CD4-positive, alpha-beta T cell (primary cell): Measurements from ENCODE around the gene CADM2. TPM values are rescaled to one million over a fixed set of nuclear protein-coding genes. Genes with fewer than 3 reads are reported as not detected.
"Not testable (repeated sequence)": the region's sequence is repeated elsewhere in the genome, so short reads cannot be mapped to it uniquely, and the experiment has no call there.

Source experiments
- ATAC-seq: fragments of 200-7000 bp; cut with Tn5 transposase; one replicate; pipeline ENCODE4 v1.10.0; 2022; ENCODE audit warnings: mild to moderate bottlenecking; ENCODE audit not compliant: poor library complexity
- CTCF ChIA-PET: fragments of 350-600 bp; sonication (Branson Sonifier 250); formaldehyde crosslinking; loops from one replicate; lab custom pipeline; 2021; ENCODE audit warnings: antibody characterized with exemption, inconsistent platforms; lab: Charles Lee
- POLR2A ChIA-PET: fragments of 350-600 bp; sonication (Branson Sonifier 250); formaldehyde crosslinking; loops from one replicate; lab custom pipeline; 2021; ENCODE audit warnings: antibody characterized with exemption, inconsistent platforms; lab: Charles Lee
- DNase-seq, 14 experiments: peaks; one replicate each; pipeline ENCODE4 v3.0.0-alpha.2; 2013 to 2020; ENCODE audit warnings: mixed read lengths in 2 of 14
- H3K27ac ChIP-seq, 2 donors: one replicate each; pipeline versions ENCODE4 v1.5.1 to v1.7.0; 2013; ENCODE audit warnings: low read length in 2 of 2, low read depth in 1 of 2, mild to moderate bottlenecking in 1 of 2
- H3K27me3 ChIP-seq, 2 experiments: 1 replicate in 1 of 2; 2 replicates in 1 of 2; pipeline versions ENCODE4 v1.6.1 to v1.7.0; 2013; ENCODE audit warnings: low read length in 2 of 2, control low read depth in 1 of 2, mild to moderate bottlenecking in 1 of 2, moderate library complexity in 1 of 2; ENCODE audit not compliant: insufficient read depth in 2 of 2, control insufficient read depth in 1 of 2
- H3K36me3 ChIP-seq: one replicate; pipeline ENCODE4 v1.6.1; 2013; ENCODE audit warnings: low read length, control low read depth; ENCODE audit not compliant: insufficient read depth
- H3K4me1 ChIP-seq: one replicate; pipeline ENCODE4 v1.6.1; 2013; ENCODE audit warnings: low read length, control low read depth; ENCODE audit not compliant: insufficient read depth
- H3K4me3 ChIP-seq: one replicate; pipeline ENCODE4 v1.5.1; 2013; ENCODE audit warnings: mild to moderate bottlenecking, low read length, moderate library complexity
- H3K9me3 ChIP-seq, 2 experiments: 1 replicate in 1 of 2; 2 replicates in 1 of 2; pipeline versions ENCODE4 v1.6.1 to v1.7.0; 2013; ENCODE audit warnings: low read length in 2 of 2, mild to moderate bottlenecking in 2 of 2, control low read depth in 1 of 2, moderate library complexity in 1 of 2; ENCODE audit not compliant: control insufficient read depth in 1 of 2, insufficient read depth in 1 of 2
- H3K27ac Mint-ChIP-seq: one replicate; pipeline ENCODE4 v1.8.0; 2020; ENCODE audit warnings: mixed read lengths
- H3K27me3 Mint-ChIP-seq: one replicate; pipeline ENCODE4 v1.8.0; 2021; ENCODE audit warnings: mixed read lengths
- H3K36me3 Mint-ChIP-seq: one replicate; pipeline ENCODE4 v1.8.0; 2021; ENCODE audit warnings: low read depth, mixed read lengths
- H3K4me1 Mint-ChIP-seq: one replicate; pipeline ENCODE4 v1.8.0; 2021; ENCODE audit warnings: low read depth, mixed read lengths
- H3K4me3 Mint-ChIP-seq: one replicate; pipeline ENCODE4 v1.8.0; 2020; ENCODE audit warnings: mild to moderate bottlenecking, mixed read lengths
- H3K9me3 Mint-ChIP-seq: one replicate; pipeline ENCODE4 v1.8.0; 2020; ENCODE audit warnings: mixed read lengths
- CTCF ChIP-seq: fragments of 200-600 bp; IDR thresholded peaks from one replicate; pipeline ENCODE4 v1.8.0; 2022; ENCODE audit warnings: antibody characterized with exemption, mild to moderate bottlenecking
- intact Hi-C, 2 experiments: fragments of 100-400 bp; cut with DNase I in 1 of 2; cut with micrococcal nuclease in 1 of 2; formaldehyde crosslinking; loops; one replicate each; pipeline versions ENCODE4 v1.15.1 to v1.9.0; 2023 to 2025; cut with DNase I, micrococcal nuclease
- polyA plus RNA-seq, 2 donors: library from polyadenylated mRNA; unstranded; fragments of 120-200 nt; gene quantifications; one replicate each; pipeline ENCODE4 v1.2.1, GENCODE V29; 2013
- total RNA-seq, 174 experiments: library from RNA in 2 of 174; stranded (reverse) in 2 of 174; gene quantifications; one replicate each; pipeline ENCODE4 v1.2.3 and lab custom pipeline; 2021 to 2026

The CADM2 gene
- total RNA-seq (under 1 TPM; 0.03 to 0.11 TPM), total RNA-seq (lab: John Stamatoyannopoulos, UW) (0 to 0.57 (median 0) reads per million in 172 experiments)
- polyA plus RNA-seq (2013, experiment 1 of 2), result 0.16 TPM
- polyA plus RNA-seq (2013, experiment 2 of 2), result 0.22 TPM

DNA sequence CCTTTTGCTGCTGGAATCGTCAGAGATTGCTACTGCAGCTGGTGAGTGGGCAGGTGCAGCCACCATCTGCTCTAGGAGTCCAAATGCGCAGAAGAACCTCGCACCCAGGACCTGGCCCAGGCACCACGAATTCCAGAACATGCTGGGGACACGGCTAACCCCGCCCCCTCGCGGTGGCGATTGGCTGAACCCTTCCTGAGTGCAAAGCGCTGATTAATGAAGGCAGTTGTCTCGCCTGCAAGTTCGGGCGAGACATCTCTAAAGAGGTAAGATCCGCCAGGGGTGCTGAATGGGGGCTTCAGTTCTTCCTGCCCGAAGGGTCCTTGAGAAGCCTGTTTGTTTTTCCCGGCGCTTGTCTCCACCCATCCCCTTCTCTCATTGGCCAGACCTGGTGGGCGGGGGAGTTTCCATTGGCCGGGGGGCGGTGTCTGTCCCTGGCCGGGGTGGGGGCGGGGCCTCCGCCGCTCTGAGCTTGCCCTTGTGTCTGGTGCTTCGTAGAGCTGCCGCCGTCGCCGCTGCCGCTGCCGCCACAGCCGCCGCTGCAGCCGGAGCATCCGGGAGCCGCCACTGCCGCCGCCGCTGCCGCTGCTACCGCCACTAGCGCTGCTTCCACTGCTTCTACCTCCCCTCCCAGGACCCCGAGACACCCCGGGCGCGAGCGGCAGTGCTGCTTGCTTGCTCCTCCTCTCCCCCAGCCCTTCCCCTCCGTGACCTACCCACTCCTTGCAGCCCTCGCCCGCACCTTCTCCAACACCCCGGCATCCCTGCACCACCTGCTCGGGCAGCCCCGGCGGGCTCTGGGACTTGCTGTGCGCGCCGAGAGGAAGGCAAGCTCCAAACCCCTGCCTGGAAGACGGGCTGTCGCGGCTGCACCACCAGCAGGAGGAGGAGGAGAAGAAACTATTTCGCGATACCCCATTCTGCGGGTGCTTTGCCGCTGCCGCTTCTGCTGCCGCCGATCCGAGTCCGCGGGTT lies at the start of gene CADM2:
TSS of gene CADM2 (plus strand) at position 495 of the 975 bp plus-strand sequence.
- Histone ChIP-seq H3K27ac (no peak within 1 kb of the TSS), H3K4me3 (peak within 1 kb of the TSS; percentile 36), H3K27me3 (peaks cover 26 to 45% of the 10 kb centered on the region in 2 experiments), H3K36me3 (no peaks in the 10 kb centered on the region), H3K9me3 (peaks cover 14 to 23% of the 10 kb centered on the region in 2 experiments), H3K4me1 (peaks cover 18% of the 10 kb centered on the region)
- ATAC-seq (peak; percentile 92), DNase-seq (peak; percentile 24 to 74 (median 46))
- no peak for TF ChIP-seq CTCF
- H3K4me3 Mint-ChIP-seq, result peak within 1 kb of the TSS; percentile 75
- H3K4me1 Mint-ChIP-seq, result peaks cover 18% of the 10 kb centered on the region
- intact Hi-C loops, result no loop called here
- ChIA-PET CTCF (no interaction called here), POLR2A (no interaction called here)
- H3K27ac Mint-ChIP-seq, result no peak within 1 kb of the TSS
- peaks cover 55% of the 10 kb centered on the region for H3K27me3 Mint-ChIP-seq
- H3K36me3 Mint-ChIP-seq, result no peaks in the 10 kb centered on the region
- H3K9me3 Mint-ChIP-seq, result peaks cover 5% of the 10 kb centered on the region

GRCh38 chr3:84918592-84918991 lies 40.2 kb upstream of the CADM2 start:
- H3K27me3 ChIP-seq, H3K36me3 Mint-ChIP-seq, H3K4me1 Mint-ChIP-seq, H3K36me3 ChIP-seq, POLR2A ChIA-PET, H3K9me3 ChIP-seq, ATAC-seq, H3K4me1 ChIP-seq, DNase-seq, CTCF ChIA-PET, H3K4me3 Mint-ChIP-seq, H3K27me3 Mint-ChIP-seq, H3K27ac ChIP-seq, H3K9me3 Mint-ChIP-seq, H3K4me3 ChIP-seq, H3K27ac Mint-ChIP-seq, intact Hi-C loops: not testable (repeated sequence)

DNA sequence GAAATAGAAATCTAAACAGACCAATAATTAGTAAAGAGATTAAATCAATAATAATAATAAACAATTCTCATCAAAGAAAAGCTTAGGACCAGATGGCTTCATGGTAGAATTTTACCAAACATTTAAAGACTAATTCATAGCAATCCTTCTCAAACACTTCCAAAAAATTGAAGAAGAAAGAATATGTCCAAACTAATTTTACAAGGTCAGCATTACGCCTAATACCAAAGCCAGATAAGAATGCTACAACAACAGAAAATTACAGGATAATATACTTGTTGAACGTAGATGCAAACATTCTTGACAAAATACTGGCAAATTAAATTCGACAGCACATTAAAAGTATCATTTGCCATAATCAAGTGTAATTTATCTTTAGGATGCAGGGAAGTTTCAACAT lies 36.1 kb upstream of the CADM2 start:
- Histone ChIP-seq H3K27ac (no peak overlapping the region), H3K4me3 (no peak overlapping the region), H3K4me1 (no peaks in the 10 kb centered on the region), H3K36me3 (no peaks in the 10 kb centered on the region), H3K27me3 (no peaks in the 10 kb centered on the region), H3K9me3 (peaks cover 0 to 5% of the 10 kb centered on the region in 2 experiments)
- no peaks in the 10 kb centered on the region for H3K4me1 Mint-ChIP-seq
- POLR2A ChIA-PET, result no interaction called here
- DNase-seq (no peak), ATAC-seq (no peak)
- H3K27ac Mint-ChIP-seq, result no peak overlapping the region
- CTCF ChIA-PET, result no interaction called here
- no peak overlapping the region for H3K4me3 Mint-ChIP-seq
- intact Hi-C loops, result no loop called here
- H3K9me3 Mint-ChIP-seq, result peaks cover 4% of the 10 kb centered on the region
- H3K36me3 Mint-ChIP-seq, result no peaks in the 10 kb centered on the region
- TF ChIP-seq CTCF, result no peak
- H3K27me3 Mint-ChIP-seq, result no peaks in the 10 kb centered on the region
